Lower leg skin (tissue), 4 donors: ENCODE data around the gene CD226. TPM values are rescaled to one million over a fixed set of nuclear protein-coding genes. Genes with fewer than 3 reads are reported as not detected.
"Not testable (repeated sequence)": the region's sequence is repeated elsewhere in the genome, so short reads cannot be mapped to it uniquely, and the experiment has no call there.

Source experiments
- DNase-seq, 2 donors: peaks; one replicate each; pipeline ENCODE4 v3.0.0-alpha.2; 2019; ENCODE audit warnings: low spot score in 2 of 2
- H3K4me3 ChIP-seq: fragments of 200-600 bp; sonication (generic); 2 replicates; pipeline ENCODE4 v1.5.1; 2017; ENCODE audit warnings: mild to moderate bottlenecking, low read depth; ENCODE audit not compliant: poor library complexity, severe bottlenecking
- CTCF ChIP-seq, 3 donors: fragments of 450-650 bp; IDR thresholded peaks; one replicate each; pipeline ENCODE4 v1.5.1; 2016; ENCODE audit warnings: antibody characterized with exemption in 3 of 3, mild to moderate bottlenecking in 3 of 3, moderate library complexity in 2 of 3
- POLR2A ChIP-seq, 2 donors: fragments of 450-650 bp; IDR thresholded peaks; one replicate each; pipeline ENCODE4 v1.6.1; 2016 to 2017; ENCODE audit warnings: antibody characterized with exemption in 2 of 2, mild to moderate bottlenecking in 1 of 2, moderate library complexity in 1 of 2
- WGBS, 2 donors: methylation state at CpG; one replicate each; pipeline ENCODE4 v1.1.5; 2018; 5-methylcytosine and 5-hydroxymethylcytosine counted together
- intact Hi-C: fragments of 100-400 bp; cut with DNase I; formaldehyde crosslinking; loops from one replicate; pipeline ENCODE4 v1.15.0; 2023; ENCODE audit warnings: low total_unique reads
- total RNA-seq, 4 donors: library from RNA; depleted of rRNA; stranded (reverse); fragments of >200 nt; gene quantifications; one replicate each; pipeline ENCODE4 v1.1.0, GENCODE V29; 2016

Gene CD226
- total RNA-seq, 4 donors from 2014 or later = 0.13 to 0.29 (median 0.26) TPM; not detected in 1

GRCh38 chr18:69941183-69941582 lies 6.5 kb downstream of the CD226 start:
- intact Hi-C loops = no loop called here
- TF ChIP-seq POLR2A (IDR thresholded peaks at IDR 0.05) (no peak), CTCF (IDR thresholded peaks at IDR 0.05) (no peak)
- no peak for DNase-seq
- 93 to 100% methylated on average over 1 of the region's 1 CpG for WGBS, 2 donors
- no peak overlapping the region for H3K4me3 ChIP-seq

- DNase-seq, intact Hi-C loops, H3K4me3 ChIP-seq: not testable (repeated sequence)
- WGBS, 2 donors = 83% methylated on average over 4 of the region's 4 CpGs
Observed at GRCh38 chr18:69939812-69940211, 7.9 kb downstream of the CD226 start.

- no peak for TF ChIP-seq POLR2A (IDR thresholded peaks at IDR 0.05)
- TF ChIP-seq CTCF (IDR thresholded peaks at IDR 0.05) = no peak
- no peak overlapping the region for H3K4me3 ChIP-seq
- WGBS, 2 donors = 38 to 41% methylated on average over 4 of the region's 4 CpGs
- no peak for DNase-seq
- intact Hi-C loops = no loop called here
Observed at GRCh38 chr18:69936191-69936558, 11.5 kb downstream of the CD226 start.

GRCh38 chr18:69935319-69936190 lies 12.1 kb downstream of the CD226 start:
- TF ChIP-seq CTCF (IDR thresholded peaks at IDR 0.05) = no peak
- TF ChIP-seq POLR2A (IDR thresholded peaks at IDR 0.05) = no peak
- intact Hi-C loops = no loop called here
- WGBS, 2 donors = 72 to 74% methylated on average over 12 of the region's 12 CpGs
- no peak for DNase-seq
- no peak overlapping the region for H3K4me3 ChIP-seq

GRCh38 chr18:69934601-69935265 lies 12.9 kb downstream of the CD226 start:
- TF ChIP-seq POLR2A (IDR thresholded peaks at IDR 0.05) (no peak), CTCF (IDR thresholded peaks at IDR 0.05) (no peak)
- 59 to 74% methylated on average over 4 of the region's 4 CpGs for WGBS, 2 donors
- DNase-seq = no peak
- H3K4me3 ChIP-seq = no peak overlapping the region
- intact Hi-C loops = no loop called here

GRCh38 chr18:69929041-69929774 lies 18.5 kb downstream of the CD226 start:
- no peak for TF ChIP-seq CTCF (IDR thresholded peaks at IDR 0.05)
- no peak for TF ChIP-seq POLR2A (IDR thresholded peaks at IDR 0.05)
- DNase-seq = no peak
- intact Hi-C loops = no loop called here
- 87 to 89% methylated on average over 5 of the region's 5 CpGs for WGBS, 2 donors
- H3K4me3 ChIP-seq = no peak overlapping the region
